HG02571 (cell line): Measurements from ENCODE around the gene NUDT3.

Experiments used
- ATAC-seq: cut with Tn5 transposase; IDR thresholded peaks from one replicate; pipeline ENCODE4 v1.9.1; 2021; ENCODE audit warnings: mild to moderate bottlenecking, moderate library complexity; ENCODE audit not compliant: unreplicated experiment

Gene NUDT3

GRCh38 chr6:34230653-34231371 lies 161.7 kb downstream of the NUDT3 start:
- ATAC-seq = no peak

GRCh38 chr6:34229877-34230276 lies 162.6 kb downstream of the NUDT3 start:
- ATAC-seq = no peak
